KOPT-K1 (cell line): ENCODE data around the gene SLC25A34.

Source experiments
- H3K27ac ChIP-seq: fragments of 200-600 bp; sonication (generic); 2 replicates; pipeline ENCODE4 v1.5.1; 2016; ENCODE audit warnings: antibody characterized with exemption, mild to moderate bottlenecking, low read depth, low read length; ENCODE audit not compliant: poor library complexity, severe bottlenecking
- H3K36me3 ChIP-seq: fragments of 200-600 bp; sonication (generic); 2 replicates; pipeline ENCODE4 v1.5.1; 2017; ENCODE audit warnings: antibody characterized with exemption, mild to moderate bottlenecking, low read length, moderate library complexity; ENCODE audit not compliant: insufficient read depth
- H3K9me3 ChIP-seq: fragments of 200-600 bp; sonication (generic); 2 replicates; pipeline ENCODE4 v1.5.1; 2017; ENCODE audit warnings: antibody characterized with exemption, low read length, mild to moderate bottlenecking; ENCODE audit not compliant: insufficient read depth, poor library complexity, severe bottlenecking

SLC25A34 gene

DNA sequence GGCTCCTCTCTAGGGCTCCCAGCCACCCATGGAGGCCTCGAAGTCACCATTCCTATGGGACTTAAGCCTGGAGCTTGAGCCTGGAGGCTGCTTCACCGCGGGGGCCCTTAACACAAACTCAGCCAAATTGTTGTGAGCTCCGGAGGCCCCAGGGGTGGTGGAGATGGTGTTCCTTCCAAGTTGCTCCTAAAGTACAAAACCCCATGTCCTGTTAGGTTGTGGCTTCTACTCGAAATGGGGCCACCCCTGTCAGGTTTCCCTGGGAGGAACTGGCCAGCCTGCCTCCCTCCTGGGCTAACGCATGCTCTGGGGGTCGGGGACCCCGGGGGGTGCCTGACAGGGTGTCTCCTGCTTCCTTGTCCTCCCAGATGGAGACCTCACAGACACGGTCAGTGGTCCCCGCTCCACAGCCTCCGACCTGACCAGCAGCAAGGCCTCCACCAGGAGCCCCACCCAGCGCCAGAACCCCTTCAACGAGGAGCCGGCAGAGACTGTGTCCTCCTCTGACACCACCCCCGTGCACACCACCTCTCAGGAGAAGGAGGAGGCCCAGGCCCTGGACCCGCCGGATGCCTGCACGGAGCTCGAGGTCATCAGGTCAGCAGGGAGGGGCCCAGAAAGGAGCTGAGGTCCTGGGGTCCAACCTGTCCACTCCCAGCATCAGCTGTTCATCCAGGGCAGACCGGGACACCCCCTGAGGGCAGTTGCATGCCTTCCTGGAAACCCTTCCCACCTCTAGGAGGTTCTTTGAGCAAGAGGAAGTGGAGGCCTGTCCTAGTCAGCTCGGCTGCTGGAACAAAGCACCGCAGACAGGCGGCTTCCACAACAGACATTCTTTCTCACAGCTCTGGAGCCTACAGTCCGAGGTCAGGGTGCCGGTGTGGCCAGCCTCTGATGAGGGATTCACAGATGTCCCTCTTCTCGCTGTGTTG is 10.8 kb upstream of the SLC25A34 start:
- Histone ChIP-seq H3K9me3 (no peaks in the 10 kb centered on the region), H3K27ac (no peak overlapping the region), H3K36me3 (peaks cover 89% of the 10 kb centered on the region)

DNA sequence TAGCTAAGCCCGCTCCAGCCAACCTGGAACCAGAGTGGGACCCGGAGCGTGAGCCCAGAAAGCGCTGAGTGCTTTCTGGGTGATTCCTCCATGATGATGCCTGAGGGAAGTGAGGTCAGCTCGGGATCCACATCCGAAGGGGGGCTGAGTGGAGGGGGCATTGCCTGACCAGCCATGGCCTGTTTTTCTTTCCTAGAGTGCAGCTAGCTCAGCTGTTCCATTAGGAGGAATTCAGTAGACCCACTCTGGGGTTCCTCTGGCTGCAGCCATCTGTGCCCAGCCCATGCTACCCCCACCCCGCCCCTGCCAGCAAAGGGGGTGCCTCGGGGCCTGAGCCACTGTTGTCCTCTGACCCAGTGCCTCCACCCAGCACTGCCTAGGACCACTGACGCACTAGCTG is 9.6 kb upstream of the SLC25A34 start:
- Histone ChIP-seq H3K36me3 (peaks cover 88% of the 10 kb centered on the region), H3K27ac (no peak overlapping the region), H3K9me3 (no peaks in the 10 kb centered on the region)

DNA sequence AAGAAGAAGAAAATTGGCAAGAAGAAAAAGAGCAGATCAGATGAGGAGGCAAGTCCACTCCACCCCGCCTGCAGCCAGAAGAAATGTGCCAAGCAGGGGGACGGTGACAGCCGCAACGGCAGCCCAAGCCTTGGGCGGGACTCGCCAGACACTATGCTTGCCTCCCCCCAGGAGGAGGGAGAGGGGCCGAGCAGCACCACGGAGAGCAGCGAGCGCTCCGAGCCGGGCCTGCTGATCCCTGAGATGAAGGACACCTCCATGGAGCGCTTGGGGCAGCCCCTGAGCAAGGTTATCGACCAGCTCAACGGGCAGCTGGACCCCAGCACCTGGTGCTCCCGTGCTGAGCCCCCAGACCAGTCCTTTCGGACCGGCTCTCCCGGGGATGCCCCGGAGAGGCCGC is 9.0 kb upstream of the SLC25A34 start:
- Histone ChIP-seq H3K36me3 (peaks cover 88% of the 10 kb centered on the region), H3K27ac (no peak overlapping the region), H3K9me3 (no peaks in the 10 kb centered on the region)

DNA sequence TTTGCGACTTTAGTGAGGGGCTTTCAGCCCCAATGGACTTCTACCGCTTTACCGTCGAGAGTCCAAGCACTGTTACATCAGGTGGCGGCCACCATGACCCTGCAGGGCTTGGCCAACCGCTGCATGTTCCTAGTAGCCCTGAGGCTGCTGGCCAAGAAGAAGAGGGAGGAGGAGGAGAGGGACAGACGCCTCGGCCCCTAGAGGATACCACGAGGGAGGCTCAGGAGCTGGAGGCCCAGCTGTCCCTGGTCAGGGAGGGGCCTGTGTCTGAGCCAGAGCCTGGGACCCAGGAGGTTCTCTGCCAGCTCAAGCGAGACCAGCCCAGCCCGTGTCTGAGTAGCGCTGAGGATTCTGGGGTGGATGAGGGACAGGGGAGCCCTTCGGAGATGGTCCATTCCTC is 8.6 kb upstream of the SLC25A34 start:
- no peak overlapping the region for H3K27ac ChIP-seq
- H3K9me3 ChIP-seq: no peaks in the 10 kb centered on the region
- H3K36me3 ChIP-seq: peaks cover 89% of the 10 kb centered on the region

DNA sequence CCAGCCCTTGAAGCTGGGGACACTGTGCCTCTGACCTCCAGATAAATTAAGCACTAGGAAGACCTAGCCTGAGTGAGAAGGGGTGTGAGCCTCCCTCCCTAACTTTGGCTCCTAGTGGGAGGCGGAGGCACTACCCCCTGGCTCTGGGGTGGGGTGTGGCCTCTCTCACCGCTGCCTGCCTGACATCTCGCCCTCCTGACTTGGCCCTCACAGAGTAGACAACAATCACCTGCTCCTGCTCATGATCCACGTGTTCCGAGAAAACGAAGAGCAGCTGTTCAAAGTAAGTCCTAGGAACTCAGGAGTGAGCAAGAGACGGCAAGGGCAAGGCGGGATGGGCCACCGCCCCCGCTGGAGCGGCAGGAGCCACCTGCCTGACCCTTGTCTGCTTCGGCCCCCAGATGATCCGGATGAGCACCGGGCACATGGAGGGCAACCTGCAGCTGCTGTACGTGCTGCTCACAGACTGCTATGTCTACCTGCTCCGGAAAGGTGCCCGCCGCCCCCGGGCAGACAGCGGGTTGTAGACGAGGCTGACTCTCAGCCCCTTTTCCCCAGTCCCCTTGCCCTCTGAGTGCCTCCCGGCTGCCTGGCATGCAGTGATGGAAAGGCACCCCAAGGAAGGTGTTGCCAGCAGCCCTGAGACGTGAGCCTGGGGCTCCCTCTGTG is 8.1 kb upstream of the SLC25A34 start:
- Histone ChIP-seq H3K27ac (no peak overlapping the region), H3K9me3 (no peaks in the 10 kb centered on the region), H3K36me3 (peaks cover 89% of the 10 kb centered on the region)

DNA sequence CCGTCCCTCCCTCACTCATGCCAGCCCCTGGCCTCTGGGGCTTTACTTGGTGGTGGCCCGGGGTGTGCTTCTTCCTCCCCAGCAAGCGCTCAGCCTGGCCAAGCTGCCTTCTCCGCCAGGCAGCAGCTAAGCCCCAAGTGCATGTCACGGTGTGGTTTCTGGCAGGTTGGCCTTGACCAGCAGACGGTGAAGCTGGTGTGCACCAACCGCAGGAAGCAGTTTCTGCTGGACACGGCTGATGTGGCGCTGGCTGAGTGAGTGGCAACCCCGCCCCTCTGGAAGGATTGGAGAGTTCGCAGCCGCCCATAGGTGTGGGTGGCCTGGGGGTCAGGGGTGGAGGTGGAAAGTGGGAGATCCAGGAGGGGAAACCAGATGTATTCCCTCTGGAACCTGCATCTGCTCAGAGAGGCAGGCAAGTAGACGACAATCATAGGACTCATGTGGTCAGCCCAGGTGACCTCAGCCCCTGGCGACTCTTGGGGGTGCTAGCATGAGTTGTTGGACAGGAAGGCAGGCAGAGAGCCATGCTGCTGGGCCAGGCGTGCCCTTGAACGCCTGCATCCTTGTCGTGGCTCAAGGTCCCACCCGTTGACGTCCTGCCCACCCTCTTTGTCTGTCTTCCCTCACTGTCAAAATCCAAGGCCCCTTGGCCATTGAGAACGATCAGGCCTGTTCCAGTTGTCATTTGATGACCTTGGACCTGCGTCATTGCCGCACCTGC is 7.0 kb upstream of the SLC25A34 start:
- Histone ChIP-seq H3K27ac (no peak overlapping the region), H3K9me3 (no peaks in the 10 kb centered on the region), H3K36me3 (peaks cover 90% of the 10 kb centered on the region)

DNA sequence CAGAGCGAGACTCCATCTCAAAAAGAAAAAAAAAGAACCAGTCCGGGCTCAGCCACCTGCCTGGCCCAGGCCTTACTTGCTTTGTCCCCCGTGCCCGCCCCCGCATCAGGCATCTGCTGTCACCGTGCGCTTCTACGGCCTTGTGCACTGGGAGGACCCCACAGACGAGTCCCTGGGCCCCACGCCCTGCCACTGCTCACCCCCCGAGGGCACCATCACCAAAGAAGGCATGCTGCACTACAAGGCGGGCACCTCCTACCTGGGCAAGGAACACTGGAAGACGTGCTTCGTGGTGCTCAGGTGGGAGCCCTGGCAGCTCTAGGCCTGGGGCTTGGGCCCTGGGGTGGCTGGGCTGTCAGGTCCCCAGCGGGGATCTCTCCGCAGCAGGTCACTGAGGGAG is 5.6 kb upstream of the SLC25A34 start:
- Histone ChIP-seq H3K27ac (no peak overlapping the region), H3K9me3 (no peaks in the 10 kb centered on the region), H3K36me3 (peaks cover 90% of the 10 kb centered on the region)

DNA sequence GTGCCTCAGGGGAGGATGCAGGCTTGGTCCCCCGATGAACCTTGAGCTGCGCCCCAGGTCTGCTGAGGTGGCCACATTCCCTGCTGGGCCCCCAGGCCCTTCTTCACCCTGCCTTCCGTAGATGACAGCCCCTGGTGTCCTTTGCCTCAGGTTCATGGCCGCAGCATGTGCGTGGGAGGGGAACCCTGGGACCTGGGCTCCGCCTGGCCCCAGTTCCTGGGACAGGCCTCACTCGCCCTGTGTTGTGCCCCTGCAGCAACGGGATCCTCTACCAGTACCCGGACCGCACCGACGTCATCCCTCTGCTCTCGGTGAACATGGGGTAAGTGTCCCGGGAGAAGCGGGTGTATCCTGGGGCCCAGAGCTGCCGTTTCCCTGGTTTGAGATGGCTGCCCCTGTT is 5.1 kb upstream of the SLC25A34 start:
- Histone ChIP-seq H3K9me3 (no peaks in the 10 kb centered on the region), H3K36me3 (peaks cover 85% of the 10 kb centered on the region), H3K27ac (no peak overlapping the region)

DNA sequence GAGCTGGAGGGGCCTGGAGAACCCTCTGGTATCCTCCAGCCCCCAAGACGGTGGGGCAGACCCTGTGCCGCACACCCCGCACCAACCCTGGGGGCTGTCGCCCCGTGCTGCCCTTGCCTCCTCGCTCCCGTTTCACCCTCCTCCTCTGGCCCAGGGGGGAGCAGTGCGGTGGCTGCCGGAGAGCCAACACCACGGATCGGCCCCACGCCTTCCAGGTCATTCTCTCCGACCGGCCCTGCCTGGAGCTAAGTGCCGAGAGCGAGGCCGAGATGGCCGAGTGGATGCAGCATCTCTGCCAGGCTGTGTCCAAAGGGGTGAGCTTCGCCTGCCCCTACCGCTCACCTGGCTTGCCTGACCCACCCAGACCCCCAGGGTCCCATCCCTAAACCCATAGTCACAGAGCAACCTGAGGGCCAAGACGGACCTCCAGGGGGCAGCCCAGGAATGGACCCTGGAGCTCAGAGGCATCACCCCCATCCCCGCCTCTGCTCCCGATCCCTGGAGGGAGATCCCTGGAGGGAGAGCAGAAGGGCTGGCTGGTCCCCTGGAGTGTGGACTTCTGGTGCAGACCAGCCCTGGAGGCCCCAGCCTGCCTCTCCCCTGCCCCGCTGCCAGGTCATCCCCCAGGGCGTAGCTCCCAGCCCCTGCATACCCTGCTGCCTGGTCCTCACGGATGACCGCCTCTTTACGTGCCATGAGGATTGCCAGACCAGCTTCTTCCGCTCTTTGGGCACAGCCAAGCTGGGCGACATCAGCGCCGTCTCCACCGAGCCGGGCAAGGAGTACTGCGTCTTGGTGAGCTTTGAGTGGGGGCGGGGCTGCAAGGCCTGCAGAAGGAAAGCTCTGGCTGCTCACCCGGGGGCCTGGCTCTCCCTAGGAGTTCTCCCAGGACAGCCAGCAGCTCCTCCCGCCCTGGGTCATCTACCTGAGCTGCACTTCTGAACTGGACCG is 4.0 kb upstream of the SLC25A34 start:
- H3K27ac ChIP-seq: no peak overlapping the region
- peaks cover 74% of the 10 kb centered on the region for H3K36me3 ChIP-seq
- H3K9me3 ChIP-seq: no peaks in the 10 kb centered on the region

DNA sequence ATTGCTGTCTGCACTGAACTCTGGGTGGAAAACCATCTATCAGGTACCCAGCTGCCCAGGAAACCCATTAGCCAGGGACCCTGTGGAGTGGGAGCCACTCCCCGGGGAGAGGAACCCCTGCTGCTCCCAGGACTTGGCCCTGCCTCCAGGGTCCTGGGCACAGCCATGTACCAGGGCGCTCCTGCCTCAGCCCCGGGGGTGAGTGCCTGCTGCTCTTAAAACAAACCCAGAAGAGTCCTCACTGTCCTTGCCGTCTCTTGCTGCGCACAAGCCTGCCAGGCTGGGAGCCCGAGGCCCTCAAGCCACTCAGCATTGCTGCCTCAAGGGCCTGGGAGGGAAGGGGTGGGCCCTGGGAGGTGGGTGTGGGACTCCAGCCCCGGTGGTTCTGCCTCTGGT is 3.4 kb upstream of the SLC25A34 start:
- H3K9me3 ChIP-seq: no peaks in the 10 kb centered on the region
- peaks cover 67% of the 10 kb centered on the region for H3K36me3 ChIP-seq
- H3K27ac ChIP-seq: no peak overlapping the region

DNA sequence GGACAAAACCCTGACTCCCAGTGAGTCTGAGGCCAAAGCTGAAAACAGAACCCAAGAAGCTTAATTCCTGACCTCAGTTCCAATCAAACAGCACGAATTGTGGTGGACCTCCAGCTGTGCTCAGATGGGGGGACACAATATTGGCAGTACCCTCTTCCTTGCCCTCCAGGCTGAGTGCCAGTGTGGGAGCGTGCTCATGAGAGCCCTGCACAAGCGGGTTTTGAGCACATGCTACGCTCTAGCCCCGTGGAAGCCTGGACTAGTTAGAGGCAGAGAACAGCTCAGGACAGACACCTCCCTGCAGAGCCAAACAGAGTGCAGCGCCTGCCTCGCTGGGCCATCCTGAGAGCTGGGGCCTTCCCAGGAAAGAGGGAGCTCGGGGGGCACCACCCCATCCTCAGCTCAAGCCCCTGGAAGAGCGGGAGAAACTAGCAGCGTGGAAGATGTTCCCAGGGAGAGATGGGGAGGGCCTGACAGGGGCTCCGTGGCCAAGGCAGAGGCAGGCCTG is 2.8 kb upstream of the SLC25A34 start:
- H3K27ac ChIP-seq: no peak overlapping the region
- peaks cover 61% of the 10 kb centered on the region for H3K36me3 ChIP-seq

DNA sequence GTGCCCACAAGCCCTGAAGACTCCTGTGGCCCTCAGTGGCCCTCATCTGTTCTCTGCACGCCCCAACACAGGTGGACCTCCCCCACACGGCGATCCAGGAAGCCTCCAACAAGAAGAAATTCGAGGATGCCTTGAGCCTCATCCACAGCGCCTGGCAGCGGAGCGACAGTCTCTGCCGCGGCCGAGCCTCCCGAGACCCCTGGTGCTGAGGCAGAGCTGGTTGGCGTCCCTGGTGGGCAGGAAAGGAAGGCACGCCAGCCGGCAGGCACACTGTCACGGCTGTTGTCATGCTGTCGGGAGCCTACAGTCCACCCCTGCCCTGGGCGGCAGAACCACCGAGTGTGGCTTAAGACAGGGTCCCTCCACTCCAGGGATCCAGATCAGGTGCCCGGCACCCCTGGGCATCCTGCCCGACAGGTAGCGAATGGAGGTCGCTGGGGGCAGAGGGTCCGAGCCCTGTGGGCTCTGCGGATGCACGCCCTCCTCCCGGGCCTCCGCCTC is 2.3 kb upstream of the SLC25A34 start:
- Histone ChIP-seq H3K36me3 (peaks cover 56% of the 10 kb centered on the region), H3K27ac (no peak overlapping the region), H3K9me3 (no peaks in the 10 kb centered on the region)

More for the DNA sequence above, 2.8 kb upstream of the SLC25A34 start:
- H3K9me3 ChIP-seq: no peaks in the 10 kb centered on the region

DNA sequence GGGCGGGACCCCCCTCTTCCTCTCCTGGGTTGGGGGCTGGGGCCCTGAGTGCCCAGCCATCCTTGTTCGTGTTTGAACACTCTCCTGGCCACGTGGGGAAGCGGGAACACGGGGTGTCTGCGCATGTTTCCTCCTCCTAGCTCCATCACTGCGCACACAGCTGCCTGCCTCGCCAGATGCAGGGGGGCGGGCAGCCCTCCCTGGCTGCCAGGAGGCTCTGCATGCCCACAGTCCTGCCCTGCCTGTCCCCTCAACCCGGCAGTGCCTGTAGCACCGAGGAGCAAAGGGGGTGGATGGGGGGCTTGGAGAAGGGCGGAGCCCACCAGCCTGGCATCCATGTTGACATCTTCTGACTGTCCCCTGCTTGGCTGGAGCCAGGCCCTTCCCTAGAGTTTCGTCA is 1.8 kb upstream of the SLC25A34 start:
- Histone ChIP-seq H3K27ac (no peak overlapping the region), H3K9me3 (no peaks in the 10 kb centered on the region), H3K36me3 (peaks cover 51% of the 10 kb centered on the region)

DNA sequence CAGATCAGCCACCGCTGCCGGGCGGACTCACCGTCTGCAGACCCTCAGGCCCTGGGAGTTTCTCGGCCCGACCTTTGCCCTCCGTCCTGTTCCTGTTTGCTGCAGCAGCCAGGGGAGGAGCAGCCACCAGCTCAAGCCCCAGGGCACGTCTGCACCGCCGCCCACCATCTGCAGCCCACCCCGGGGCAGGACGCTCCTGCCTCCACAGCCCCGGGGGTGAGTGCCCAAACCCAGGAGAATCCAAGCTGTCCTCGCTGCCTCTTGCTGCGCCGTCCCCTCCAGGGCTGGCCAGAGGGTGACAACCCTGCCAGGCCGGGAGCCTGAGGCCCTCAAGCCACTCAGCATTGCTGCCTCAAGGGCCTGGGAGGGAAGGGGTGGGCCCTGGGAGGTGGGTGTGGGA is 1.2 kb upstream of the SLC25A34 start:
- Histone ChIP-seq H3K9me3 (no peaks in the 10 kb centered on the region), H3K27ac (no peak overlapping the region), H3K36me3 (peaks cover 47% of the 10 kb centered on the region)
